Measurements from ENCODE around the gene CD69.

CD69 gene

DNA sequence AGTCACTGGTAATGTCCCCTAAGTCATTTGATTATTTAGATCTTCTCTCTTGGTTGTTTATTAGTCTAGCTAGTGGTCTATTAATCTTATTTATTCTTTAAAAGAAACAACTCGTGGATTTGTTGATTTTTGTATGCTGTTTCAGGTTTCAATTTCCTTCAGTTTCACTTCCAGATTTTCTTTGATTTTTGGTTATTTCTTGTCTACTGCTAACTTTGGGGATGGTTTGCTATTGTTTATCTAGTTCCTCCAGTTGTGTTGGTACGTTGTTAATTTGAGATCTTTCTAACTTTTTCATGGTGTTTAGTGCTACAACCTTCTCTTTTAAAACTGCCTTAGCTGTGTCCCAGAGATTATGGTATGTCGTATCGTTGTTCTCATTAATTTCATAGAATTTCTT is 18.5 kb upstream of the CD69 start:
- no peak for DNase-seq

DNA sequence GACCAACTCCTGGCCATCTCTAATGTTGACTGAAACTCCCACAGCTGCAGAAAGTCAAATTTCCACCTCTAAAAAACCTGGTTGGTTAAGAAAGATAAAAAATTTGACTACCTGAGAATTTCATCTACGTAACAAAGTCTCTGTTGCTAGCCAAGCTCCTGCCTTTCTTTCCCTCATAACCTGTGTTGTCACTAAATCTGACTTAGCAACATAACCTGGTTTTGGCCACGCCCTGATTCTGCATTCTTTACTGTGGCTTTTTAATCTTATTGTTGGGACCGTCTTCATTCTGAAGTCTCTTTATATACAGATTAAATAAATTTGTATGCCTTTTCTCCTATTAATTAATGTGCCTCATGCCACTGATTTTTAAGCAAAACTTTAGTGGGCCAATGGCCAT is 16.1 kb upstream of the CD69 start:
- DNase-seq, result no peak

DNA sequence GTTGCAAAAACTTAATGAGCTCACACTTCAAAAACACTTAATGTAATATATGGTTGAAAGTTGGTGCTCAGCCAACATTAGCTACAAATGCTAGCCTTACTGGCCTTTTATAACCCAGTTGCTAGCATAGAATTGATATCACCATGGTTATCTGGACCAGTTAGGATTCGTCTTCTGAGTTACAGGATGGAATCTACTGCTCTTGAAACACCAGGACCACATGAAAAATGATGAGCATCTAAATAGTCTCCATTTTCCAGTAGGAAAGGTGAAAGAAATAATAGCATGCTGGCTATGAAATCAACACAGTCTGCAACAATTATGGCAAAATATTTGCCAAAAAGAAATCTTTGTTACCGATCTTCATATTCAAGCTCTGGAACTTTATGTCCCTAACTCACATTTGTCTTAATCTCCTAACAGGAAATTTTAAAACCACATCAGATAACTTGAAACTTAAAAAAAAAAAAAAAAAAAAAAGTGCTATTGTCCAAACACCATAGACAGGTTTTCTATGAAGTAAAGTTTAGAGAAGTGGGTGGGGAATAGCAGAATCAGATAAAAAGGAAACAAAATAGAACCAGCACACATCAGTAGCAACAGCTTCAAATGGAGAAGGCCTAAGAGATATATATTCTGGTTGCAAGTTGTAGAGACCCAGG is 12.6 kb upstream of the CD69 start:
- DNase-seq, result no peak

DNA sequence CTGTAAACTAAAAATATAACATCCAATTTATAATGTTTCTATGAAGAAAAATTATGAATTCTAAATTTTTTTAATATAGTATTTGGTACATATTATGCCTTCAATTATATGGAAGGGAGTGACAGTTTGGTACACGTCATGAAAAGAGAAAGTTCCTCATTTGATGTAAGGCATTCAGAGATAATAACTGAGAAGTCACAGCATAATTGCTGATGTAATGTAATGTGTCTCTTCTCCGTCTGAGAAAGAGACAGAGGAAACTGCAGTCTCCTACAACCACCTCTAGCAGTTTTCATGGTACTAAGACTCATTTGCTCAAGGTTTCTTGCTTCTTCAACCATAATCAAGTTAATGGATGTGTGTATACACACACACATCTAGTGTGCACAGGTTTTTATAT is 2.3 kb upstream of the CD69 start:
- no peak for DNase-seq

DNA sequence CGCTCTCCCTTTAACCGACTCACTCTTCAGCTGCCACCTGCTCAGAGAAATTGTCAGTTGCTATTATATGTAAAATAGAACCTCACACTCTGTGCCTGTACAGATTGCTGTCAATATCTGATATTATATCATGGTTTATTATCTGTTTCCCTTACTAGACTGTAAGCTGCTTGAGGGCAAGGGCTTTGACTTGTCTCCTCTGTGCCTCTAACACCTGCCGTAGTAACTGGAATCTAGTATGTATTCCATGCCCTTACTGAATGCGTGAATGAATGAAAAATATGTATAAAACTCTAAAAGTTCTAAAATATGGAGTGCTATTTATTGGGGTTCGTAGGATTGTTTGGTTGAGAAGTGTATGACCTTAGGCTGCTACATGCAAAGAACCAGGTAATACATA is 1.7 kb upstream of the CD69 start:
- no peak for DNase-seq

DNA sequence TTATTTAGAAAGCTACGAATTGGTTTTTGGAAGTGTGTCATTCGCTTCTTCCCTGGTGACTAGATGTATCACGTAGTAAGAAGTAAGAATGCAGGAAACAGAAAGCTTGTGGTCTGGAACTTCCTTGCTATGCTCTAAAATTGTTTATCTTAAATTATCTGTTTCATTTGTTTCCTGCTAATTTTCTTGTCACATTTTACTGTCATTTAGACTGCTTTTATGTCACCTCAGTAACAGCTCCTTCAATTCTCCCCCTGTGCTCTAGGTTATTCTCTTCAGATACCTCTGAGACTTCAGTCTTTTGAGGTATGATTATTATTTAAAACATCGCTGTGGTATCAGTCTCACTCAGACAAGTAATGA is 699 bp upstream of the CD69 start:
- no peak for DNase-seq

DNA sequence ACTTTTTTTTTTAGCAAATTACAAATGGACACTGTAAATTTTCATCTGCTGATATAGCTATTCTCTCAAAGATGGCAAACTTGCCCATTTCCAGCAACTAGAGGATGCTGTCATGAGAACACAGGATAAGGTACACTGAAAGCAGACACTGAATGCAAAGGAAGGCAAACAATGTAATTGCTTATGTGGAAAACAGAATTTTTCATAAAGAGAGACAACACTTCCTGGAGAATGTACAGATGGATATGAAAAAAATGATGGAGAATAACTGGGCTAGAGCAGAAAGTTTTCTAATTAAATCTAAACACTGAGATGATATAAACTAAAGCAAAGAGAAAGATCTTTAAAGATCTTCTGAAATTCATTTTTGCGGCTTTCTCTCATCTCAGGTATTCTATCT is 581 bp downstream of the CD69 start:
- DNase-seq, result no peak

DNA sequence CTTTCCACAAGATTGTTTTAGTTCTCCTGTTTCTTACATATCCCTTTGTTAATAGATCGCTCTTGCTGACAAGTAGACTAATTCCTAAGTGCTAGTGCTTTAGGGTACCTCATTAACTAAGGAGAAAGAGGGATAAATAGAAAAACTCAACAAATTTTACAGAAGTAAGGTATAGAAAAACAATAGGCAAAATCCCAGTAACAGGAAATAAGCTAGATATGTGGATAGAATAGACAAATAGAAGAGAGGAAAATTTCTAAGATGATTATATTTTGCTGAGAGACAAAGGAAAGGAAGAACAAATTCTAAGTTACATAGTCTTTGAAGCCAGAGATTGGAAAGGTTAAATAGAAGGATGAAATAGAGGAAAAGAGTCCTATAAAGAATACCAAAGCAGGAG is 1.0 kb downstream of the CD69 start:
- no peak for DNase-seq

DNA sequence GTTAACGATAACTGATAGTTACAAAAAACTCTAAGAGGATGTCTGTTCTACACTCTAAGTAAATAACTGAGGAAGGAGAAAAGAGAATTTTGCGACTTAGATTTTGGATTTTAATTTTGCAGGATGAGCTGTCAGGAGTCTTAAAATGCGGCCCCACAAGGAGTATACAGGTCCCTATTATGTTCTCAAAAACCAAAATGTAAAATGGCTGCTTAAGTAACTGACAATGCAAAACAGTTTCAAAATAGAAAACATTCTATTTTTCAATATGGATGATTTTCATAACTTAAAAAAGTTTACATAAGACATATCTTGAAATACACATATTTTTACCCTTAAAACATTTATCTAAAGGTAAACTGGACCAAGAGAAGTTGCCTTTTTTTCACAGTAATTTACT is 2.6 kb downstream of the CD69 start:
- no peak for DNase-seq

DNA sequence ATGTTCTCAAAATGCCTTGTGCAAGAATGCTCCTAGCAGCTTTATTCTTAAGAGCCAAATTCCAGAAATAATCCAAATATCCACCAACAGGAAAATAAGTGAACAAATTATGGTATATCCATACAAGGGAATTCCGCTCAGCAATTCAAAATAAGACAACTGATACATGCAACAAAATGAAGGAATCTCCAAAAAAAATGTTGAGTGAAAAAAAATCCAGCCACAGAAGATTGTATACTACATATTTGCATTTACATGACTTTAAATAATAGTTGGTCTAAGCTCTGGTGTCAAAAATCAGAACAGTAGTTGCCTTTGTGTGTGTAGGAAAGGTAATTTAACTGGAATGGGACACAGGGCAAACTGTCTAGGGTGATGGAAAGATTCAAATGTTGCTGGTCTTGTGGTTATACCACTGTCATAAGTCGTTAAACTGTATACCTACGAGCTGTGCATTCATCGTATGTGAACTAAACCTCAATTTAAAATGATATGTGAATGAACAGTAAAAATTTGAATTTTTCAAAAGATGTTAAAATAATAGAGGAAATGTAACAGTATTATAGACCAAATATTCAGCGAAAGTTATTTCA is 3.2 kb downstream of the CD69 start:
- no peak for DNase-seq

DNA sequence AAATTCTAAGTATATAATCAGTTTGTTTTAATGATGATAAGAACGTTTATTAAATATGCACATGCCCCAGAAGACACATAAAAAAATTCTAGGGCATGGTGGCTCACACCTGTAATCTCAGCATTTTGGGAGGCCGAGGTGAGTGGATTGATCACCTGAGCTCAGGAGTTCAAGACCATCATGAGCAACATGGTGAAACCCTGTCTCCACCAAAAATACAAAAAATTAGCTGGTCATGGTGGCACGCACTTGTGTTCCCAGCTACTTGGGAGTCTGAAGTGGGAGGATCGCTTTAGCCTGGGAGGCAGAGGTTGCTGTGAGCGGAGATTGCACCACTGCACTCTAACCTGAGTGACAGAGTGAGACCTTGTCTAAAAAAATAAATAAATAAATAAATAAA is 4.0 kb downstream of the CD69 start:
- no peak for DNase-seq

DNA sequence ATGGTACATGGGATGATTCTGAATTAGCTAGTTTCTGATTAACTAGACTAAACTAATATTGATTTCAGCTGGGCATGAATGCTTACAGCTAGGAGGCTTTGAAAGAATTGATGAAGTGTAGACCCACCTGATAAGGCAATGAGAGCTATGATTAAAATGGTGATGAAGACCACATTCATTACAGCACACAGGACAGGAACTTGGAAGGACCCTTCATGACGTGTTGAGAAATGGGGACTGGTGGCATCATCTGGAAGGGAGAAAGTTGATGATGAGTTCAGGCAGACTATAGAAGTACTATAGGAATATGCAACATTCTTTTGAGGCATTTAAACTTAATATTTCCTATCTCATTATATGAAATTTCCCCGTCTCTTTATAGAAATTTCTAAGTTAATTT is 4.5 kb downstream of the CD69 start:
- DNase-seq, result no peak

DNA sequence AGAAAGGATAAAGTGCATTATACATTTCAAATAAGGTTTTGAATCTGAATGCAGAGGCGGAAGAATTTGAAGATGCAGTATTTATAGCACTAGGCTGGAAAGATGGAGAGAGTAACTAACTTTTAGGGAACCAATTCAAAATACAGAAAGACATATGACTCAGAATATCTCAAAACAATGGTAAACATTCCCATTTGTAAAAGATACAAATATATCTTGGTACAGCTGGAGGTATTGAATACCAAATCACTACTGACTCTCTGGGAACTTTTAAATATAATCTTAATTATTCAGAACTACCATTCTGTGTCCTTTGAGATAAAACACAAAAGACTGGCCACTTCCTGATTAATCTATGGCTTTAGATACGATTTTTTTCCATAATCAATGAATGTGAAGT is 5.1 kb downstream of the CD69 start:
- DNase-seq, result no peak

DNA sequence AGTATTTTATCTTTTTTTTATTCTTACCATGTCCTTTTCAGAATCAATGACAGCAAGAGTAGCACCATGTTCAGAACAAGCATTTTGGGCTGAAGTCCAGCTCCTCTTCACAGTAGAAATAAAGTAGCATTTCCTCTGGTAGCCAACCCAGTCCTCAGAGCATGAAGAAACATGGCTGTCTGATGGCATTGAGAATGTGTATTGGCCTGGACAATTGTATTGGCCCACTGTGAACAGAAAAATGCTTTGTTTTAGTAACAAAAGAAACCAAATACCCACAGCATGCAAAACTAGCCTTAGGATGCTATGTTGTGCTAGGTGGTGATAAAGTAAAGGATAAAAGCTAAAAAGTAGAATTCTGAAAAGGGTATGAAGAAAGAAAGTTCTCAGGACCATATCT is 5.7 kb downstream of the CD69 start:
- DNase-seq, result no peak

DNA sequence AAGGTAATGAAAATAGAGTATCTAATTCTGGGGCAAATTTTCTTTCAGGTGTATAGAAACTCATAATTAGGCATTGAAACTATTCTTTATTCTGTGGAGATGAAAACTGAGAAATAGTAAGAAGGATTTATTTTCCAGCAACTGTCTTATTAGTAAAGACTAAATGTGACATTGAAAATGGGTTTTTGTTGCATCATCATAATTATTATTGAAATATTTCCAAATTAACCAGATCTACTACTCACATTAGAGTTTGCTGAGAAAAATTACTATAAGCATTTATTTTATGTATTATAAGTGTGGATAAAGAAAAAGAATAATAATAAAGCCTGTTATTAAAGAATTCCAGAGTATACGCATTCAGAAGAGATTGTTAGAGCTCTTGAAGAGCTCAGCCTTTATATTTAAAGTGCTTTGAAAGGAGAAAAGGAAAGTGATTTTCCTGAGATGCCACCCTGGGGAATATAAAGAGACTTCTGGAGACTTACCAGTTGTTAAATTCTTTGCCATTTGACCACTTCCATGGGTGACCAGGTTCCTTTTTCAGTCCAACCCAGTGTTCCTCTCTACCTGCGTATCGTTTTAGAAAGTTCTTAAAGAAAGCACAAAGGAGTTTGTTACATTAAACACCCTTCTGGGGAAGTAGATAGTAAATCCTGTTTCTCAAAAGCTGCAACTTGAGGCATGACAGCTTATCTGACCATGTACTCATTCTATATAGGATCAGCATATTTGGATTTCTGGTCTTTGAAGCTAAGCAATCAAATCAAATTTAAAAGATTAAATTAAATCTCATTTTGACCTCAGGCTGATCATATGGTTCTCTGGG is 6.4 kb downstream of the CD69 start:
- DNase-seq, result no peak

DNA sequence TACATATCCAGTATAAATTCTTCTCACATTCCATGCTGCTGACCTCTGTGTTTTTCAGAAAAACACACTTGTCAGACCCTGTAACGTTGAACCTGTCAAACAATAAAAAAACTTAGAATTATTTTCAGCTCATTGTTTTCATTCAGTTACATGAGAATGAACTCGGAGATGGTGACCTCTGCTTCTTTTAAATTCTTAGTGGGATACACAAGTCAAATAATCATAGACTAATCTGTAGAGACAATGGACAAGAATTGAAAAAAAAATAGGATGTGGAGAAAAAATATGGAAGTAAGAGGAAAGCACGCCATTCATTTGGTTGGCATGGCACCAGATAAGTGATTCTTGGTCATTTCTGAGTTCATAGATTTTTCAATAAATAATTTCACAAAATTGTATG is 7.2 kb downstream of the CD69 start:
- DNase-seq, result no peak

DNA sequence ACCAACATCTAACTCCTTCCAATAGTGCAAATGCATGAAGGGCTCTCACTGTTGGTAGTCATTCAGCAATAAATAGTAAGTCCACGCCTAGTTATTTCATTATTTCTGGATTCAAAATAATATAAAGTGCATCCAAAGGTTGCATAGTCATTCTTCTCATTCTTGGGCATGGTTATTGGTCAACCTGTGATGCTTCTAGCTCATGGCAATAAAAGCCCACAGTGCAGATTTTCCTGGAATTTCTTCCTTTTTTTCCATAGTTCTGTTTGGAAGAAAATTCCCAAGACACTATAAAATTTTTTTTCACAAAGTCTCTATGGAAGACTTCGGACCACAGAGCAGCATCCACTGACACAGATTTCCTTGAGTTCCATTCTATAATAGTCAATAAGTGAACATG is 7.6 kb downstream of the CD69 start:
- DNase-seq, result no peak

DNA sequence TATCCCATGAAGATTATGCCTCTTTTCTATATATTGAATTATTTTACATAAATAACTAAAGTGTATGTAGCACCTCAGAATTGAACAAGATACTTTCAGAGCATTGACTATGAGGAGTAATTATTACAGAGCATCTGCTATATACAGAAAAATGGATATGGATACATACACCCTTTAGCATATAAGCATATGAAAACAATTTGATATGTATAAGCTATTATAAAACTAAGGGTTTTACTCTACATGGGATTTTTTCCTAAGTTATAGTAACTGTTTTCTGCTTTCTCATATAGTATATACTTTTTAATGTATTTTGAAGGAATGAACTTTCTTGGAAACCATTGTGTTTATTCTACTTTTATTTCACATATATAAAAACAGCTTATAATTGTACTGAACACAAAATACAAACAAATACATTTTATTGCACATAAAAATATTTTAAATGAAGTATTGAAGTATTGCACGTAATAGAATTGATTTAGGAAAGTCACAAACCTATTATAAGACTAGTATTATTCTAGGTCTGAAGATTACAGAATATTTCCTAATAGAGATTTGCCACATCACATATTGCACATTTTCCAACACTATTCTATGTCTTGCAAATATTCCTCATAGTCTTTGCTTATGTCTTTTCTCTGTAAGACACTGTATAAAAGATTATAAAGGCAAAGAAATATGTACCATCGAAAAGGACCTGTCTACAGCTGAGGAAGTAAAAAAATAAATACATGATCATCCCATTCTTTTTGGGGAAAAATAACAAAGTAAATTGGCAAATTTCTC is 8.4 kb downstream of the CD69 start:
- DNase-seq, result no peak

DNA sequence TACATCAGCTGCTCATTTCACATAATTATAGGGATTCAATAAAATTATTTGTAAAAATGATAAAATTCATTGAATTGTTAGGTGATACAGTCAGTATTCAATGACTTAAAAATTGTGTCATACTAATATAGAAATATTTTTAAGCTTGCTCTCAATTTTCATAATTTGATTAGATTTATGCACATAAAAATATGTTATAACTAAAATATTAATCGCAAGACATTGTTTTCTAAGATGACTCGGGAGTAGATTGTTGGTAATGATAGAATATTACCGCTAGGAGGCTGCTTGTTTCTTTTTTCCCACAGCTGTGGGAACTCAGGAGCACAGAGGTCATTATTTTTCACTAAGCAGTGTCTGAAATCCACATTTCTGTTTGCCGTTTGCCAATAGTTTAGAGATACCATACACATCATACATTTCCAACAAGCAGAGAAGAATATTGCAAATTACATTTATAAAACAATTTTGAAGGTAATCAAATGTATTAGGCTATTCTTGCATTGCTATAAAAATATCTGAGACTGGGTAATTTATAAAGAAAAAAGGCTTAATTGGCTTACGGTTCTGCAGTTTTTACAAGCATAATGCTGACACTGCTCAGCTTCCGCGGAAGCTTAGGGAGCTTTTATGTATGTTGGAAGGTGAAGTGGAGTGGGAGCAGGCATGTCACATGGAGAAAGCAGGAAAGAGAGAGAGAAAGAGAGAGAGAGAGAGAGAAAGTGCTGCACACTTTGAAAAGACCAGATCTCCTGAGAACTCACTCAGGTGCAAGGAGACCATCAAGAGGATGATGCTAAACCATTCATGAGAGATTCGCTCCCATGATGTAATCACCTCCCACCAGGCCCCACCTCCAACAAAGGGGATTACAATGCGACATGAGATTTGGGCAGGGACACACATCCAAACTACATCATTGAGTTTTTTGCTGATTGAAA is 9.2 kb downstream of the CD69 start:
- peak; percentile 67 to 72 for DNase-seq

DNA sequence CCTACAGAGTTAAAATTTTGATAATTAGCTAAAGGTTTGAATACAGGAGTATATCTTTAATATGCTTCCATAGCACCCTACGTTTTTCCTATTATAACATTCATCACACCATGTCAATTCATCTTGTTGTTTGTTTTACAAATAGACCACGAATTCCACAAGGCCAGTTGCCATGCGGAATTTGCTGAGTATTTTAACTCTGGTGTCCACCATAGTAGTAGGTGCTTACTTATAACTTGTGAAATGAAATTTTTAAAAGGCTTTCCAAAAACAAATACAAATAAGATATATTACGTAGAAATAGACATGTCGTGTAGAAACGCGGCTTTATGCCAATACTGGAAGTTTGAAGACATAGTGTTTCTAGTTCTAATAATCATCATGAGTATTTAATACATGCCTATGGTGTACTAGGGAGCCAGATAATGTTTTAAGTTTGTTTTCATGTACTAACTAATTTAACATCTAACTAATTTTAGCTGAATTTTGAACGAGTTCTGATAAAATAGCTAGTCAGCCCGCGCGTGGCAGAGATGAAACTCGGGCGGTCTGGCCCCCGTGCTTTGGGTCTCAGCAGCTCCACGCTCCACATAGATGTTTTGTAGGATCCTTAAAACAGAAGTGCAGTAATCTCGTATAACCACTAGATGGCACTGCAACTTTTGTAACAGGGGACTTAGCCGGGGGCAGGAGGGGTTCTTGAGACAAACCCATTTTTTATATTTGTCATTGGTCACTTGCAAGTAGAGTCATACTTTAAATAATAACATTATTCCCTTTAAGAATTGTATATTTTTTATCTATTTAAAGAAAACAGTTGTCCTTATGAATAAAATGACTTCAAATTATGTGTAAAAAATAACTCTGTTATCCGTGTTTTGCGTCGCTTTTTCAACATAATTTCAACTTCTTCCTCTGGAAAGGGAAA is 10.2 kb downstream of the CD69 start:
- peak; percentile 72 to 75 for DNase-seq

DNA sequence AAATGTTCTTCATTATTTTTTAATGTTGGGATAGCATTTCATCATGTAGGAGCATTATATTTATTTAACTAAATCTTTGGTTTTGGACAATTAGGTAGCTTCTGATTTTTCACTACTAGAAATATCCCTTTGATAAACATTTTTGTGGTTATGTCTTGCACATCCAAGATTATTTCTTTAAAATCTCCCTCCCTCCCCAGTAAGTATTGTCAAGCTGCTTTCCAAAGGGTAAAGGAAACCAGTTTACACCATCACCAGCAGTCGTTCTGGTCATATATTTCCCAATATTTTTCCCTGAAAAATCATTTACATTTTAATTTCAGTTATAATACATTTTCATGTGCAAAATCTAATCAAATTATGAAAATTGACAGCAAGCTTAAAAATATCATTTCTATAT is 11.1 kb downstream of the CD69 start:
- no peak for DNase-seq
